Mesenchymal stem cell (in vitro differentiated cells and primary cell): Measurements from ENCODE around the gene IMMP2L.

ENCODE experiments used
- DNase-seq: peaks from one replicate; pipeline ENCODE4 v3.0.0-alpha.2; 2013
- H2AFZ ChIP-seq: one replicate; pipeline ENCODE4 v1.6.1; 2013; ENCODE audit warnings: low read depth, mild to moderate bottlenecking, control low read depth, inconsistent platforms, low read length, moderate library complexity
- H2AK5ac ChIP-seq: 2 replicates; pipeline ENCODE4 v1.6.1; 2013; ENCODE audit warnings: low read length, moderate library complexity, mild to moderate bottlenecking, inconsistent platforms; ENCODE audit not compliant: severe bottlenecking
- H2BK120ac ChIP-seq: one replicate; pipeline ENCODE4 v1.6.1; 2013; ENCODE audit warnings: low read depth, mild to moderate bottlenecking, inconsistent platforms, low read length, moderate library complexity
- H2BK12ac ChIP-seq, 2 experiments: one replicate each; pipeline ENCODE4 v1.6.1; 2013; ENCODE audit warnings: inconsistent platforms in 2 of 2, low read length in 2 of 2, mild to moderate bottlenecking in 2 of 2, moderate library complexity in 2 of 2, control low read depth in 1 of 2
- H2BK15ac ChIP-seq: one replicate; pipeline ENCODE4 v1.6.1; 2013; ENCODE audit warnings: mild to moderate bottlenecking, low read depth, inconsistent platforms; ENCODE audit not compliant: poor library complexity, severe bottlenecking
- H2BK5ac ChIP-seq: 2 replicates; pipeline ENCODE4 v1.6.1; 2013; ENCODE audit warnings: low read depth, mild to moderate bottlenecking, low read length, control low read depth, inconsistent platforms; ENCODE audit not compliant: poor library complexity, severe bottlenecking
- H3K14ac ChIP-seq, 2 experiments: one replicate each; pipeline ENCODE4 v1.6.1; 2013; ENCODE audit warnings: inconsistent platforms in 2 of 2, low read length in 2 of 2, control low read depth in 1 of 2, mild to moderate bottlenecking in 1 of 2, moderate library complexity in 1 of 2
- H3K18ac ChIP-seq, 2 experiments: one replicate each; pipeline ENCODE4 v1.6.1; 2013; ENCODE audit warnings: inconsistent platforms in 2 of 2, low read length in 2 of 2, control low read depth in 1 of 2, low read depth in 1 of 2, mild to moderate bottlenecking in 1 of 2
- H3K23ac ChIP-seq, 2 experiments: one replicate each; pipeline ENCODE4 v1.6.1; 2013; ENCODE audit warnings: inconsistent platforms in 2 of 2, low read length in 2 of 2, mild to moderate bottlenecking in 2 of 2, moderate library complexity in 2 of 2, control low read depth in 1 of 2
- H3K27ac ChIP-seq: 2 replicates; pipeline ENCODE4 v1.5.1; 2013; ENCODE audit warnings: mild to moderate bottlenecking, moderate library complexity, low read length, control low read depth, inconsistent platforms; ENCODE audit not compliant: poor library complexity, severe bottlenecking
- H3K27me3 ChIP-seq, 2 experiments: 2 replicates each; pipeline versions ENCODE4 v1.6.1 to v1.7.0; 2013; ENCODE audit warnings: low read length in 2 of 2, mild to moderate bottlenecking in 2 of 2, moderate library complexity in 2 of 2, control low read depth in 1 of 2, inconsistent platforms in 1 of 2; ENCODE audit not compliant: control insufficient read depth in 1 of 2, insufficient read depth in 1 of 2
- H3K36me3 ChIP-seq, 2 experiments: 2 replicates each; pipeline versions ENCODE4 v1.6.1 to v1.7.0; 2013; ENCODE audit warnings: low read length in 2 of 2, control low read depth in 1 of 2, inconsistent platforms in 1 of 2, low read depth in 1 of 2, mild to moderate bottlenecking in 1 of 2; ENCODE audit not compliant: insufficient read depth in 2 of 2, control insufficient read depth in 1 of 2
- H3K4ac ChIP-seq, 2 experiments: one replicate each; pipeline ENCODE4 v1.6.1; 2013; ENCODE audit warnings: inconsistent platforms in 2 of 2, low read length in 2 of 2, mild to moderate bottlenecking in 2 of 2, moderate library complexity in 2 of 2, control low read depth in 1 of 2, low read depth in 1 of 2
- H3K4me1 ChIP-seq: 2 replicates; pipeline ENCODE4 v1.6.1; 2013; ENCODE audit warnings: low read depth, low read length, control low read depth; ENCODE audit not compliant: control insufficient read depth, insufficient read depth
- H3K4me2 ChIP-seq: 2 replicates; pipeline ENCODE4 v1.6.1; 2013; ENCODE audit warnings: low read length, mild to moderate bottlenecking, inconsistent platforms; ENCODE audit not compliant: poor library complexity, severe bottlenecking
- H3K4me3 ChIP-seq, 2 experiments: 2 replicates each; pipeline versions ENCODE4 v1.5.1 to v1.7.0; 2013; ENCODE audit warnings: low read length in 2 of 2, mild to moderate bottlenecking in 2 of 2, control low read depth in 1 of 2, low read depth in 1 of 2; ENCODE audit not compliant: insufficient read depth in 1 of 2
- H3K79me1 ChIP-seq: replicated peaks from 2 replicates; pipeline ENCODE4 v1.6.1; 2013; ENCODE audit warnings: mild to moderate bottlenecking, control low read depth, low read length, inconsistent platforms; ENCODE audit not compliant: poor library complexity, severe bottlenecking
- H3K9ac ChIP-seq: 2 replicates; pipeline ENCODE4 v1.7.0; 2013; ENCODE audit warnings: mild to moderate bottlenecking, low read length, moderate library complexity
- H3K9me3 ChIP-seq: 2 replicates; pipeline ENCODE4 v1.7.0; 2013; ENCODE audit warnings: mild to moderate bottlenecking, low read length; ENCODE audit not compliant: control insufficient read depth
- H4K8ac ChIP-seq: one replicate; pipeline ENCODE4 v1.6.1; 2013; ENCODE audit warnings: inconsistent platforms, mild to moderate bottlenecking, low read length, moderate library complexity
- H4K91ac ChIP-seq: one replicate; pipeline ENCODE4 v1.6.1; 2013; ENCODE audit warnings: mild to moderate bottlenecking, low read length, inconsistent platforms
- WGBS: methylation state at CpG from one replicate; pipeline ENCODE4 v1.1.7; 2013; ENCODE audit warnings: mixed read lengths; 5-methylcytosine and 5-hydroxymethylcytosine counted together

The IMMP2L gene

GRCh38 chr7:110800984-110801383 lies 761.3 kb downstream of the IMMP2L start:
- H3K79me1 ChIP-seq, result no peaks in the 10 kb centered on the region
- no peak for DNase-seq
- no peak overlapping the region for H2BK5ac ChIP-seq
- no peak overlapping the region for H2AFZ ChIP-seq
- H4K8ac ChIP-seq, result no peak overlapping the region
- no peak overlapping the region for H2BK120ac ChIP-seq
- H3K9me3 ChIP-seq, result peaks cover 5% of the 10 kb centered on the region
- H4K91ac ChIP-seq, result no peak overlapping the region
- no peaks in the 10 kb centered on the region for H3K36me3 ChIP-seq
- H2BK12ac ChIP-seq, result no peak overlapping the region
- no peak overlapping the region for H3K23ac ChIP-seq
- H3K9ac ChIP-seq, result no peak overlapping the region
- no peak overlapping the region for H3K4me3 ChIP-seq
- H3K4ac ChIP-seq, result no peak overlapping the region
- no peak overlapping the region for H3K4me2 ChIP-seq
- H2AK5ac ChIP-seq, result no peak overlapping the region
- no peaks in the 10 kb centered on the region for H3K27me3 ChIP-seq
- H2BK15ac ChIP-seq, result no peak overlapping the region
- no peak overlapping the region for H3K14ac ChIP-seq
- H3K18ac ChIP-seq, result no peak overlapping the region
- no peak overlapping the region for H3K27ac ChIP-seq
- H3K4me1 ChIP-seq, result no peaks in the 10 kb centered on the region

GRCh38 chr7:110797656-110798055 lies 764.6 kb downstream of the IMMP2L start:
- H3K4me3 ChIP-seq, result no peak overlapping the region
- no peak overlapping the region for H2AK5ac ChIP-seq
- H3K4me1 ChIP-seq, result no peaks in the 10 kb centered on the region
- H4K91ac ChIP-seq, result no peak overlapping the region
- H3K18ac ChIP-seq, result no peak overlapping the region
- 100% methylated on average over 1 of the region's 2 CpGs for whole genome bisulfite sequencing
- H3K9me3 ChIP-seq, result no peaks in the 10 kb centered on the region
- H3K9ac ChIP-seq, result no peak overlapping the region
- no peak overlapping the region for H2BK12ac ChIP-seq
- no peaks in the 10 kb centered on the region for H3K27me3 ChIP-seq
- H2BK15ac ChIP-seq, result no peak overlapping the region
- DNase-seq, result no peak
- H3K79me1 ChIP-seq, result no peaks in the 10 kb centered on the region
- H3K23ac ChIP-seq, result no peak overlapping the region
- H2BK5ac ChIP-seq, result no peak overlapping the region
- H3K14ac ChIP-seq, result no peak overlapping the region
- no peak overlapping the region for H2BK120ac ChIP-seq
- no peak overlapping the region for H2AFZ ChIP-seq
- H3K36me3 ChIP-seq, result no peaks in the 10 kb centered on the region
- H3K4me2 ChIP-seq, result no peak overlapping the region
- H3K4ac ChIP-seq, result no peak overlapping the region
- H4K8ac ChIP-seq, result no peak overlapping the region
- H3K27ac ChIP-seq, result no peak overlapping the region

DNA sequence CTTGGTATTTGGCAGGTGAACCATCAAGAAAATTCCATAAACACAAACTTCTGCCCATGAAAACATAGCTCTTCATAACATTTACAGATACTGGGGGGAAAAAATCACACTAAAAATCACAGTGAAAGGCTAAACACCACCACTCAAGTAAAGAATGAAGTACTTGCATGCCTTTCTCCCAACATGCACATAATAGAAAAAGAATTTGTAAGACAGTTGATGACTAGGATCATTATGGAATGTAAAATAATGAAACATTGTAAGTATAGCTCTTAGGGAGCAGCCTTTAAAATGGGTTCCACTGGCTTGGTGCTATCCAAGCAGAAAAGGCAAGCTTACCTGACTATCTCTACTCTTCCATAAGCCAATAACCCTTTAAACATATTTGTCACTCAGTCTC lies 771.3 kb downstream of the IMMP2L start:
- Histone ChIP-seq H4K8ac (no peak overlapping the region), H3K14ac (no peak overlapping the region), H3K79me1 (no peaks in the 10 kb centered on the region), H2BK15ac (no peak overlapping the region), H3K36me3 (no peaks in the 10 kb centered on the region), H3K9me3 (no peaks in the 10 kb centered on the region), H2AK5ac (no peak overlapping the region), H2BK12ac (no peak overlapping the region), H3K4me2 (no peak overlapping the region), H2BK5ac (no peak overlapping the region), H2AFZ (no peak overlapping the region), H3K4ac (no peak overlapping the region), H3K27me3 (no peaks in the 10 kb centered on the region), H3K4me1 (no peaks in the 10 kb centered on the region), H3K18ac (no peak overlapping the region), H3K9ac (no peak overlapping the region), H3K4me3 (no peak overlapping the region), H3K23ac (no peak overlapping the region), H2BK120ac (no peak overlapping the region), H4K91ac (no peak overlapping the region), H3K27ac (no peak overlapping the region)
- no peak for DNase-seq

DNA sequence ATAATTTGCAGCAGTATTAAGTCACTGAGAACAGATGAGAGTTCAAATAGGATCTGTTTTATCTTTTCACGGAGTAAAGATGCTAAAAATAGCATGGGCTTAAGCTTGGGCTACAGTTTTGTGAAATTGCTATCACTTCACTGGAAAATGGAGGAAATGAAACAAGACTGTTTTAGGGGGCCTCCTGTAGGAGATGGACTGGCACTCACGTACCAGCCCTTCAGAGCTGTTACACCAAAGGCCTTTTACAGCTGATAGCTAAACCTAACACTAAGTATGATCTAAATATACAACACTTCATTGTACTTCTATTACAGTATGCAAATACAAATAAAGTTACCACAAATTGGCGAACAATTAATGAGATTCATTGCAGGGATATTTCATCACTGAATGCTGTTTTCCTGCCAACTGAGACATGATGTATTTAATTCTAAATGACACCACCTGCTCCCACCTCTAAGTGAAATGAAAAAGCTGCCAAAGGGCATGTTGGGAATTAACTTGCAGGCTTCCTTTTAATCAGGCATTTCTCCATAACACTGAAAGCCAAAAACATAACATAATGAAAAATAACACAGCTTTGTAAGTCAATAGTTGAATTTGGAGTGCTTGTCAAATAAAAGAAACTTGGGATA lies 775.8 kb downstream of the IMMP2L start:
- Histone ChIP-seq H3K27me3 (no peaks in the 10 kb centered on the region), H3K9me3 (no peaks in the 10 kb centered on the region), H3K18ac (no peak overlapping the region), H2BK12ac (no peak overlapping the region), H4K91ac (no peak overlapping the region), H2BK5ac (no peak overlapping the region), H3K36me3 (no peaks in the 10 kb centered on the region), H2BK120ac (no peak overlapping the region), H3K14ac (no peak overlapping the region), H3K4me2 (no peak overlapping the region), H3K23ac (no peak overlapping the region), H3K9ac (no peak overlapping the region), H3K4me1 (no peaks in the 10 kb centered on the region), H2AFZ (no peak overlapping the region), H3K4ac (no peak overlapping the region), H3K79me1 (no peaks in the 10 kb centered on the region), H3K27ac (no peak overlapping the region), H2AK5ac (no peak overlapping the region), H3K4me3 (no peak overlapping the region), H2BK15ac (no peak overlapping the region), H4K8ac (no peak overlapping the region)
- 70% methylated on average over 2 of the region's 3 CpGs for WGBS
- no peak for DNase-seq
